Measurements from ENCODE around the gene LHX6. TPM values are rescaled to one million over a fixed set of nuclear protein-coding genes. Genes with fewer than 3 reads are reported as not detected.

Gene LHX6
- total and polyA plus RNA-seq, 9 of the 15 experiments (the other 6 are each of a cell fraction or from before 2014, with no cell fraction given): 2.8 to 16.3 (median 7.9) TPM

GRCh38 chr9:122248448-122248865 is 19.7 kb upstream of the LHX6 start:
- FAIRE-seq (no peak), ATAC-seq (no peak), DNase-seq (ENCODE audit: extremely low read depth in 1 of 4, low spot score in 3 of 4) (no peak)
- CTCF ChIA-PET (ENCODE audit: low intra/inter-chr PET ratio): no interaction called here
- WGBS (ENCODE audit: insufficient coverage, low coverage, missing lambda C conversion rate): 92% methylated on average over 5 of the region's 5 CpGs
- peaks cover under 1 to 16% of the 10 kb centered on the region in 2 experiments; a peak in 3 of 5 replicates for H3K4me1 ChIP-seq (replicated peaks in 1 of 2; ENCODE audit: control insufficient read depth in 2 of 2, insufficient read depth in 2 of 2, low read length in 2 of 2)
- H2AFZ ChIP-seq (ENCODE audit: low read depth, low read length): no peak overlapping the region
- BruUV-seq (replicated peaks): no TSS peak
- no peaks in the 10 kb centered on the region for H3K9me1 ChIP-seq (ENCODE audit: control insufficient read depth, insufficient read depth, low read length)
- peaks cover 20% of the 10 kb centered on the region for H3K79me2 ChIP-seq (ENCODE audit: control insufficient read depth, insufficient read depth, low read length)
- TF ChIP-seq FOS (IDR thresholded peaks at IDR 0.05; ENCODE audit: extremely low read depth, insufficient read length) (no peak), BRD9 (IDR thresholded peaks at IDR 0.05; ENCODE audit: low read depth, partially characterized antibody) (no peak)
- H3K4me3 ChIP-seq: no peak overlapping the region
- no peak overlapping the region for H3K4me2 ChIP-seq (ENCODE audit: insufficient read depth, low read length)
- in situ Hi-C loops (cut with MboI) (no loop called here), intact Hi-C loops (cut with micrococcal nuclease) (no loop called here)
- no peaks in the 10 kb centered on the region for H4K20me1 ChIP-seq (replicated peaks; ENCODE audit: control insufficient read depth, insufficient read depth, low read length)
- no peak overlapping the region for H3K9ac ChIP-seq (ENCODE audit: insufficient read depth in 1 of 2, low read depth in 2 of 2, low read length in 2 of 2)
- no peaks in the 10 kb centered on the region for H3K27me3 ChIP-seq (ENCODE audit: control insufficient read depth in 2 of 2, insufficient read depth in 2 of 2, low read length in 2 of 2)
- POLR2A ChIA-PET: no interaction called here
- no peak overlapping the region for H3K27ac ChIP-seq (ENCODE audit: extremely low read depth, low read depth, low read length)
- no peaks in the 10 kb centered on the region for H3K9me3 ChIP-seq (replicated peaks; ENCODE audit: control insufficient read depth, insufficient read depth, low read depth, low read length)
- peaks cover 93% of the 10 kb centered on the region for H3K36me3 ChIP-seq (ENCODE audit: control insufficient read depth, insufficient read depth, low read length)

GRCh38 chr9:122246666-122247065 is 17.9 kb upstream of the LHX6 start:
- Histone ChIP-seq H3K4me1 (replicated peaks in 1 of 2; ENCODE audit: control insufficient read depth in 2 of 2, insufficient read depth in 2 of 2, low read length in 2 of 2) (no peaks in the 10 kb centered on the region; a peak in 1 of 5 replicates), H3K27ac (ENCODE audit: extremely low read depth, low read depth, low read length) (no peak overlapping the region), H3K4me3 (no peak overlapping the region), H3K79me2 (ENCODE audit: control insufficient read depth, insufficient read depth, low read length) (peaks cover 2% of the 10 kb centered on the region; the same call in 1 of the 3 replicates), H3K4me2 (ENCODE audit: insufficient read depth, low read length) (no peak overlapping the region), H2AFZ (ENCODE audit: low read depth, low read length) (no peak overlapping the region), H3K36me3 (ENCODE audit: control insufficient read depth, insufficient read depth, low read length) (peaks cover 93% of the 10 kb centered on the region), H3K27me3 (ENCODE audit: control insufficient read depth in 2 of 2, insufficient read depth in 2 of 2, low read length in 2 of 2) (no peaks in the 10 kb centered on the region), H3K9ac (ENCODE audit: insufficient read depth in 1 of 2, low read depth in 2 of 2, low read length in 2 of 2) (no peak overlapping the region), H3K9me1 (ENCODE audit: control insufficient read depth, insufficient read depth, low read length) (no peaks in the 10 kb centered on the region), H3K9me3 (replicated peaks; ENCODE audit: control insufficient read depth, insufficient read depth, low read depth, low read length) (no peaks in the 10 kb centered on the region), H4K20me1 (replicated peaks; ENCODE audit: control insufficient read depth, insufficient read depth, low read length) (no peaks in the 10 kb centered on the region)
- WGBS (ENCODE audit: insufficient coverage, low coverage, missing lambda C conversion rate): 94% methylated on average over 3 of the region's 3 CpGs
- no peak for TF ChIP-seq TSHZ1 (CRISPR knock-in tag; IDR thresholded peaks at IDR 0.05)
- intact Hi-C loops (cut with micrococcal nuclease) (no loop called here), in situ Hi-C loops (cut with MboI) (no loop called here)
- no TSS peak for BruUV-seq (replicated peaks)
- no peak for DNase-seq (ENCODE audit: extremely low read depth in 1 of 4, low spot score in 3 of 4)
- CTCF ChIA-PET (ENCODE audit: low intra/inter-chr PET ratio): no interaction called here
- no peak for FAIRE-seq
- POLR2A ChIA-PET: interaction anchor here (0.5 to 2.4 kb wide), 4 partner anchors 10 to 635 kb away, joined by 3 to 5 read pairs (median 4); partner anchors contain the start of genes MRRF and RBM18
- ATAC-seq: no peak

All from K562 (cell line).